GM12892 (cell line): ENCODE measurements around the gene DOCK7.

Experiments
- DNase-seq: peaks from one replicate; pipeline ENCODE4 v3.0.0; 2011; ENCODE audit not compliant: insufficient read length
- FAIRE-seq: peaks from 2 replicates; lab custom pipeline; 2011; peaks lifted over from hg19 to GRCh38; lab: Jason Lieb, UNC
- POLR2A ChIP-seq: IDR thresholded peaks from 2 replicates; pipeline ENCODE4 v1.6.1; 2011; ENCODE audit warnings: low read depth, low read length, control low read depth
- POLR2AphosphoS5 ChIP-seq: IDR thresholded peaks from 2 replicates; pipeline ENCODE4 v1.6.1; 2011; ENCODE audit warnings: low read depth, low read length, control low read depth
- TAF1 ChIP-seq: IDR thresholded peaks from 2 replicates; pipeline ENCODE4 v1.6.1; 2011; ENCODE audit warnings: low read depth, mild to moderate bottlenecking, control low read depth, low read length, borderline replicate concordance

Gene DOCK7

DNA sequence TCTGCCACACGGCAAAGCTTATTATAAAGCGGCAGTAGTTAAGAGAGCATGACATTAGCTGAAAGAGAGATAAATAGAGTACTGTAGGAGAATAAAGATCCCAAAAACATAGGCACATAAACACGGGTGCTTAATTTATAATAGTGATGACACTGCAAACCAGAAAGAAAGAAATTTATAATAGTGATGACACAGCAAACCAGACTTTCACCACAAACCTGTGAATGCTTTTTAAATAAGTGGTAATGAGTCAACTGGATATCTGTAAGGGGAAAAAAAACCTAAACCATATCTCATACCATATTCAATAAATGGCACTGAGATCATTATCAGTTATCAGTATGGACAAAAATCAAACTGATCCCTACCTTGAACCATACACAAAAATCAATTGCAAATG, 225.8 kb downstream of the DOCK7 start:
- FAIRE-seq = no peak
- TF ChIP-seq POLR2AphosphoS5 (no peak), POLR2A (no peak), TAF1 (no peak)
- no peak for DNase-seq

DNA sequence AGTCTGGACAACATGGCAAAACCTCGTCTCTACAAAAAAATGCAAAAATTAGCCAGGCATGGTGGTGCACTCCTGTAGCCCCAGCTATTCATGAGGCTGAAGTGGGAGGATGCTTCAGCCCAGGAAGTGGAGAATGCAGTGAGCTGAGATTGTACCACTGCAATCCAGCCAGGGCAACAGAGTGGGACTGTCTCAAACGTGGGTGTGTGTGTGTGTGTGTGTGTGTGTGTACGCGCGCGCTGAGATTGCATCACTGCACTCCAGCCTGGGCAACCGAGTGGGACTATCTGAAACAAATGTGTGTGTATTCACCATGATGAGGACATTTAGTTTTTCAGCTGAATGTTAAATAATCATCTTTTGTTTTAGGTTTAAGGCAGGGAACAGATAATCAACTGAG, 230.2 kb downstream of the DOCK7 start:
- TF ChIP-seq POLR2A (no peak), TAF1 (no peak), POLR2AphosphoS5 (no peak)
- DNase-seq = no peak
- no peak for FAIRE-seq

DNA sequence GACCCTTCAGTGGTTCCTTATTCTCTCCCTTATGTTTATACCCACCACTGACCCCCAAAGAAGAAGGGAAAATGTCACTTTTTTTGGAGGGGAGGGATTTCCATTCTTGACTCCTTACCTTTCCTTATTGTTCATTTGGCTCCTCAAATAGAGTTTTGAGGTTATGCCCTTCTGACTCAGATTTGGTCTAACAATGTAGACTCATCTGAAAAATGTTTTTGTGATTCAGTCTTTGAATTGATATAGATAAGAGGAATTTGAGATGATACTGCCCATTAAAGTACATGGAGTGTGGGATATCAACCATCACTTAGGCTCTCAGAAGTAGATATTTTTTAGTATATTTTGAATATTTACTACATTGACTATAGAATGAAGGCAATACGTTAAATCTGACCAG, 235.2 kb downstream of the DOCK7 start:
- TF ChIP-seq TAF1 (no peak), POLR2A (no peak)
- FAIRE-seq (no peak), DNase-seq (no peak)

DNA sequence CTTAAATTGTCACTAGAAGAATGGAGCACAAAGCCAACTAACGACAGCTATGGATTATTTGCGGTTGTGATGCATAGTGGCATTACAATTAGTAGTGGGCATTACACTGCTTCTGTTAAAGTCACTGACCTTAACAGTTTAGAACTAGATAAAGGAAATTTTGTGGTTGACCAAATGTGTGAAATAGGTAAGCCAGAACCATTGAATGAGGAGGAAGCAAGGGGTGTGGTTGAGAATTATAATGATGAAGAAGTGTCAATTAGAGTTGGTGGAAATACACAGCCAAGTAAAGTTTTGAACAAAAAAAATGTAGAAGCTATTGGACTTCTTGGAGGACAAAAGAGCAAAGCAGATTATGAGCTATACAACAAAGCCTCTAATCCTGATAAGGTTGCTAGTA, 237.9 kb downstream of the DOCK7 start:
- FAIRE-seq = no peak
- TF ChIP-seq POLR2AphosphoS5 = no peak
- no peak for TF ChIP-seq POLR2A
- no peak for TF ChIP-seq TAF1
- DNase-seq = no peak

DNA sequence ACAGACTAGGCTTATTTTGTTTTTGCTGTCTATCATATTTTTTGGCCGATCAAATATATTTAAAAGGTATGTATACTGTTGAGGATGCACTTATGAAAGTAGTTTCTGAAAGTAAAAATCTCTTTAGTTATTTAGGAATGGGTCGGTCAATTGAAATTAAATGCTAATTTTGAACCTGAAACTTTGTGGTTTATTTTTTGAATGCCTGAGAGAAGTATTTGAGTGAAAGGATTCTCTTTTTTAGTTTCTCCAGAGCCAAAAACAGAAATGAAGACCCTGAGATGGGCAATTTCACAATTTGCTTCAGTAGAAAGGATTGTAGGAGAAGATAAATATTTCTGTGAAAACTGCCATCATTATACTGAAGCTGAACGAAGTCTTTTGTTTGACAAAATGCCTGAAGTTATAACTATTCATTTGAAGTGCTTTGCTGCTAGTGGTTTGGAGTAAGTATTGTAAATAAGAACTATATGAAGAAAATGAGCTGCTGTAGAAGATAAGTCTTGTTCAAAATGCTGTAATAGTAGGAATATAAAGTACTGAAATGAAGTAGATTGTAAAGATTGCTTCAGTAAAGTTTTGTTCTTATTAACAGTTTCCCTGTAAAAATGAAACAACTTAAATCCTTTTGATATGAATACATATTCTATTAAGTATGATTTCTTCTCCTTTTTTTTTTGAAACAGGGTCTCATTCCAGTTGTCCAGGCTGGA, 239.8 kb downstream of the DOCK7 start:
- no peak for TF ChIP-seq POLR2A
- no peak for TF ChIP-seq TAF1
- TF ChIP-seq POLR2AphosphoS5 = no peak
- DNase-seq (no peak), FAIRE-seq (no peak)

DNA sequence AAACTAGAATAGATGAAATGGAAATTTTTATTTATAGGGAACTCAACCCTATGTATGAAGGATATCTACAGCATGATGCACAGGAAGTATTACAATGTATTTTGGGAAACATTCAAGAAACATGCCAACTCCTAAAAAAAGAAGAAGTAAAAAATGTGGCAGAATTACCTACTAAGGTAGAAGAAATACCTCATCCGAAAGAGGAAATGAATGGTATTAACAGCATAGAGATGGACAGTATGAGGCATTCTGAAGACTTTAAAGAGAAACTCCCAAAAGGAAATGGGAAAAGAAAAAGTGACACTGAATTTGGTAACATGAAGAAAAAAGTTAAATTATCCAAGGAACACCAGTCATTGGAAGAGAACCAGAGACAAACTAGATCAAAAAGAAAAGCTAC, 243.5 kb downstream of the DOCK7 start:
- no peak for TF ChIP-seq TAF1
- TF ChIP-seq POLR2A = no peak
- no peak for TF ChIP-seq POLR2AphosphoS5
- FAIRE-seq (no peak), DNase-seq (no peak)

DNA sequence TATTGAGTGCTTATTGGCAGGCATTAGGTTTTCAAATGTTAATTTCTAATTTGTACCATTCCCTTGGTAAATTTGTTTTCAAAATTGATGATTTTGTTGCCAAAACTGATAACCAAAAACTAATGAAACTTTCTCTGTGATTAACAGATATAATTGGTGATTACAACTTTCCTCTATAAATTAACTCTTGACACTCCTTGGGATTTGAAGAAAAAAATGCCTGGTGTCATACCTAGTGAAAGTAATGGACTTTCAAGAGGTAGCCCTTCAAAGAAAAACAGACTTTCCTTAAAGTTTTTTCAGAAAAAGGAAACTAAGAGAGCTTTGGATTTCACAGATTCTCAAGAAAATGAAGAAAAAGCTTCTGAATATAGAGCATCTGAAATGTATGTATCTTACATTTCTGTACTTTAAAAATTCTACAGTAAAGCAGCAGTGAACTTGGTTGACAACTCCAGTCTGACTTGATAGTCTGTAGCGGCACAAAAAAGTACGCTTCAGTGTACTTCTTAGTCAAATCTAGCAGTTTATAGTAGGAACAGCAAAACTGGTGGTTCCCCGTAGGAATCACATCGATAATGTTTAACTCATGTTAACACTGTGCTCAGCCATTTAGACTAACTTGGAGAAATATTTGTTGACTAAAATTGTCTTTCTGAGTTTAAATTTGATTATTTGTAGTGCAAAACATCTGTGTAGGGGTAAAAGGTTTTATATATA, 248.4 kb downstream of the DOCK7 start:
- TF ChIP-seq POLR2A (no peak), POLR2AphosphoS5 (no peak), TAF1 (no peak)
- FAIRE-seq (no peak), DNase-seq (no peak)

DNA sequence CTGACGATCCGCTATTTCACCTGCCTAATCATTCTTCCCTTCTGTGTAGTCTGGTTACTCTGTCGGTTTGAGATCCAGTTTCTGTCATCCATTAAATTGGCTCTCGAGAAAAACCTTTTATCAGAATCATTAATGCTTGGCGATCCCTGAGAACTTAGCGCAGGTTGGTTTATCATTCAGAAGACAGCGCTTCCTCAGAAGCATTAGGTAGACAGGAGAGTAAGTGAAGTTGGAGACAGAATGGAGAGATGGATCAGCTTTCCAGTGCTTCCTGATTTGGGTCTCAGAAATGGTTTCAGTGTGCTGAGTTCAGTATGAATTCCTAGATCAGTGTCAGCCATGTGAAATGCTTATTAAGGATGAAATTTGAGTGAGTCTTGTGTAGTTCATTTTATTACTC, 250.0 kb downstream of the DOCK7 start:
- no peak for FAIRE-seq
- DNase-seq = no peak
- TF ChIP-seq TAF1 (no peak), POLR2A (no peak), POLR2AphosphoS5 (no peak)

DNA sequence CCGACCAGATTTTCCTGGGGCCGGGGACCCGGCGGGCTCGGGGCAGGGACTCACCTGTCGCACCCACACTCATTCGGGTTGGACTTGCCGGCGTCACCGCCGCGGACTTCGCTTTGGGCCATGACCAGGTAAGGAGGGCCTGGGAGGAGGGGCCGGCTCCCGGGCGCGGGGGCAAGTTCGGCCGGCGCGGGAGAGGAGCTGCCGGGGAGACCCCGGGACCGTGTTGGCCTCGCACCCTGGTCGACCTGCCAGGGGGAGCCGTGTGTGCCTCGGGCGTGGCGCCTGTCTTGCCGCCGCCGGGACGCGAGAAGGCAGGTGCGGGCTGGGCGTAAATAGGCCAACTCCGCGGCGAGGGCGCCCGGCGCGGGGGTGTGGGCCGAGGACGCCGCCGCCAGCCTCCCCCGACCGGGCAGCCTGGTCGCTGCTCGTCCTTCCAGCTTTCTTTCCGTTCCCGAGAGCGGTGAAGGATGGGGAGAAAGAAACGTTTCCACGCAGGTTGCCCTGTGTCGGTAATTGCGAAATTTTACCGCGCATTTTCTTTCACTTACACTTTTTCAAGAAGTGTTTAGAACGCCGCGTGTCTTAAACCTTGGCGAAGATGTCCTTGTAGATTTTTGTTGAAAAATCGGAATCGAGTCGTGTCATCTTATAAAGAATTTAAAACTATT, 250.8 kb downstream of the DOCK7 start:
- TF ChIP-seq POLR2A (no peak), POLR2AphosphoS5 (no peak), TAF1 (no peak)
- FAIRE-seq = peak; percentile 72
- DNase-seq = no peak

DNA sequence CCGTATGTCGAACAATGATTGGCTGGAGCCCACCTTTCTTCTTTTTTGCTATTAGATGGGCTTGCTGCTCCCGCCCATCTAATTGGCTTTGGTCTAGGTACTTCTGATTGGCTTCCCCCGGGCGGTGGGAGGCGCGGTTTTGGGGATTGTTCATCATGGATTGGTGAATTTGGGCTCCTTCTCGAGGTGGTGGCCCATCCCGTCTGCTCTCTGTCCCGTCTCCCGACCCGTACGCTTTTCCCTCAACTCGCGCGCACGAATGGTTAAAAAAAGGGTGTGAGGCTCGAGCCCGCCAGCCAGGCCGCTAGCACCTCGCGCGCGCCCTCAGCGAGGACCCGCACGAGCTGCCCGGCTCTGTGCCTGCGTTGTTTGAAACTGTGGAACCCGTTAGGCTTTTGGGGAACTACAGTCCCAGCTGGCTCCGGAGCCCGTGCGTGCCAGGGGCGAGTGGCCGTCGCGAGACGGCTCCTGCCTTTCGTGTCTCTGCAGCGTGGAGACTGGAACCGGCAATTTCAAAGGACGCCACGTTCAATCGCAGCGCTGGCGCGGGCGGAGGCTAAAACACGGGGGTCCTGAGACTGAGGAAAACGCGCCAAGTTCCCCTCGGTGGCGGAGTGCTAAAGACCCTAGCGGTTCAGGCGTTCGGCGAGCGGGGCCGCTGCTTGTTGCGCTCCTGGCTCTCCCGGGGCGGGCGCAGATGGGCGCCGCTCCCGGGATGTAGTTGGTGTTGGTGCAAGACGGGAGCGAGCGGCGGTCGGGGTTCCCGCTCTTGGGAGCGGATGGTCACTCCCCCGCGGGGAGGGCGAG, 251.5 kb downstream of the DOCK7 start, which contains the start of gene USP1:
USP1 (plus strand) TSS at position 584 of the 807 bp plus-strand sequence. CDS start 2,819 bp downstream, outside the sequence.
- TF ChIP-seq TAF1 (peak; percentile 51; the same call in 1 of the 2 replicates), POLR2AphosphoS5 (peak; percentile 83), POLR2A (peak; percentile 86)
- DNase-seq = peak; percentile 68
- FAIRE-seq = peak; percentile 14
